Inflammatory macrophage (primary cell): Measurements from ENCODE around the gene SERINC3.

ENCODE experiments used
- DNase-seq, 2 donors: peaks; one replicate each; pipeline ENCODE4 v3.0.0-alpha.2; 2020 to 2022

Gene SERINC3

DNA sequence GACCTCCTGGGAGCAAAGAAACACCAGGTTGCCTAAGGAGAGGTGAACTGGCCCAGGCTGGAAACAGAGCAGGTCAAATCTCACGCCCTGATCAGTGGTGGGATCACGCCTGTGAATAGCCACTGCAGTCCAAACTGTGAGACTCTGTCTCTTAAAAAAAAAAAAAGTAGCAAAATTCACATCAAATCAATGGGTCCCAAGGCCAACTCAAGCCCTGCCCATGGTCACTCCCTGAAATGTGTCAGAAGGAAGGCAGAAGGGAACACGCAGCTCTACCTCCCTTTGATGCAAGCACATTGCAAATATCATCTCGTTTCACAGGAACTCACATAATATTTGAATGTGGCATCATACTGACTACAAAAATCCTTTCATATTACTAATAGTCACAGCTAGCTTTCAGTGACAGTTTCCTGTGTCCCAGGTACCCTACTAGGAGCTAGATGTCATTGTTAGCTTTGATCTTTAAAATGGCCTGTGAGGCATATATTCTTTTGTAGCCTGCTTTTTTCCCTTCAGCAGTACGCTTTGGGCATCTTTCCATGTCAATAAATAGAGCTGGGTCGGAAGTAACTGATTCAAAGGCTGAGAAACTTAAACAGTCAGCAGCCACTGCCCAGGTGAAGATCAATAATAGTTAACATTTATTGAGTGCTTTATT lies 60.6 kb downstream of the SERINC3 start:
- DNase-seq = no peak

- peak; percentile 40 to 47 for DNase-seq
Measured at GRCh38 chr20:44460795-44461141, 61.1 kb downstream of the SERINC3 start.

- no peak for DNase-seq
Measured at GRCh38 chr20:44459271-44459670, 62.6 kb downstream of the SERINC3 start.

GRCh38 chr20:44457016-44457415 lies 64.9 kb downstream of the SERINC3 start:
- DNase-seq = no peak

GRCh38 chr20:44456611-44457010 lies 65.3 kb downstream of the SERINC3 start:
- no peak for DNase-seq

DNA sequence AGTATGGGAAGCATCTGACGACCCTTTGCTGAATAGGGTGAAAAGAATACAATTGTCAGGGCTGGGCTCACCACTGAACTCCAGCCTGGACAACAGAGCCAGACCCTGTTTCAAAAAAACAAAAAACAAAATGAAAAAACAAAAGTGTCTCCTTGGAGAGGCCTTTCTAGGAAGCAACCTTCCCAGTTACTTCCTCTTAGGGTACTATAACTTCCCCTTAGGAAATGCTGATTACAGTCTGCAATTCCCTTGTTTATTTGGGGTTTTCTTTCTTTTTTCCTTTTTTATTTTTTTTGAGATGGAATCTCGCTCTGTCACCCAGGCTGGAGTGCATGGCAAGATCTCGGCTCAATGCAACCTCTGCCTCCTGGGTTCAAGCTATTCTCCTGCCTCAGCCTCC lies 66.7 kb downstream of the SERINC3 start:
- peak; percentile 26 to 38 for DNase-seq

- DNase-seq = no peak
Measured at GRCh38 chr20:44454306-44454963, 67.4 kb downstream of the SERINC3 start.

- DNase-seq = no peak
Measured at GRCh38 chr20:44450903-44451450, 70.9 kb downstream of the SERINC3 start.

GRCh38 chr20:44450281-44450889 lies 71.5 kb downstream of the SERINC3 start:
- no peak for DNase-seq

GRCh38 chr20:44449864-44450263 lies 72.0 kb downstream of the SERINC3 start:
- no peak for DNase-seq

GRCh38 chr20:44448753-44449546 lies 72.9 kb downstream of the SERINC3 start:
- DNase-seq = peak; percentile 26 to 38

DNA sequence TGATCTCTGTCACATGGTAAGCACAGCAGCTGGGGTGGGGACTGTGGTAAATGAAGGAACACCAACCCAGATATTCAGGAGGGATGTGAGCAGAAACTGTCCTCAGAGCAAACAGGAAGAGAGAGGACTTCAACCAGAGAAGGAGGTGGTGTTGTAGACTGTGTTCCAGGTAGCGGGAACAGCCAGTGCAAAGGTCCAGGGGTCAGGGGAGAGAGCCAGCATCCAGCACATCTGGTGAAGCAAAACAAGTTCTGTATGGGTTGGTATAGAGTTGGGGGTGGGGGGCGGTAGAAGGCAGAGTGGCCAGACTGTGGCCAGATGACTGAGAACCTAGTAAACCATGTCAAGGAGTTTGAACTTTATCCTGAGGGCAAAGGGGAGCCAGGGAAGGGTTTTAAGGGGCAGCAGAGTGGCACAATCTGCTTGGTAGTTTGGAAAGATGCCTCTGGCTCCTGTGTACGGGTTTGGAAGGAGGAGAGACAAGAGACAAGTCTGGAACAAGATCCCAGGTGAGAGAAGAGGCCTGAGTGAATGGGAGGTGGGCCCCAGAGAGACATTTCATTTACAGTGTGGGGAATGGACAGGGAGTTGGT lies 73.9 kb downstream of the SERINC3 start:
- no peak for DNase-seq
